ENCODE results near the gene FAM193B.

The FAM193B gene

DNA sequence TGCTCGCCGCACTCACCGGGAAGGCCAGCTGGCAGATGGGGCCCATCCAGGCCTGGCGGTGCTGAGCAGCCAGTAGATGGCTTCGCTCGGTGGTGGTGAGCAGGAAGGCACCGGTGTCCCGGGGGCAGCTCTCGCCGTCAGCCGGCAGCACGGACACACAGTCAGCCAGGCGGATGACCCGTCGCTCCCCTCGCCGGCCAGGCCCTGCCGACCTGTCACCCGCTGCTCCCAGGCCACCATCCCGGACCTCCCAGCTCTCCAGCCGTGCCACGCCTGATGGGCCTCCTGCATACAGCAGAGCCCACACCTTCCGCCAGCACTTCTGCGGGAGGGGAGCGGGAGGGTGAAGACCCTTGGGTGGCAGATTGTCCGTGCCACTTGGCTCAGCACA, 46.1 kb downstream of the FAM193B start:
- TF ChIP-seq, protein P1, sequence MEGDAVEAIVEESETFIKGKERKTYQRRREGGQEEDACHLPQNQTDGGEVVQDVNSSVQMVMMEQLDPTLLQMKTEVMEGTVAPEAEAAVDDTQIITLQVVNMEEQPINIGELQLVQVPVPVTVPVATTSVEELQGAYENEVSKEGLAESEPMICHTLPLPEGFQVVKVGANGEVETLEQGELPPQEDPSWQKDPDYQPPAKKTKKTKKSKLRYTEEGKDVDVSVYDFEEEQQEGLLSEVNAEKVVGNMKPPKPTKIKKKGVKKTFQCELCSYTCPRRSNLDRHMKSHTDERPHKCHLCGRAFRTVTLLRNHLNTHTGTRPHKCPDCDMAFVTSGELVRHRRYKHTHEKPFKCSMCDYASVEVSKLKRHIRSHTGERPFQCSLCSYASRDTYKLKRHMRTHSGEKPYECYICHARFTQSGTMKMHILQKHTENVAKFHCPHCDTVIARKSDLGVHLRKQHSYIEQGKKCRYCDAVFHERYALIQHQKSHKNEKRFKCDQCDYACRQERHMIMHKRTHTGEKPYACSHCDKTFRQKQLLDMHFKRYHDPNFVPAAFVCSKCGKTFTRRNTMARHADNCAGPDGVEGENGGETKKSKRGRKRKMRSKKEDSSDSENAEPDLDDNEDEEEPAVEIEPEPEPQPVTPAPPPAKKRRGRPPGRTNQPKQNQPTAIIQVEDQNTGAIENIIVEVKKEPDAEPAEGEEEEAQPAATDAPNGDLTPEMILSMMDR (conservative IDR thresholded peaks at IDR 0.05; ENCODE audit: control insufficient read depth, insufficient read depth, low read depth, low read length) = no peak
- no peak for DNase-seq (ENCODE audit: low read depth)
- H3K4me3 ChIP-seq (ENCODE audit: control insufficient read depth, low read depth, low read length) = no peak overlapping the region

DNA sequence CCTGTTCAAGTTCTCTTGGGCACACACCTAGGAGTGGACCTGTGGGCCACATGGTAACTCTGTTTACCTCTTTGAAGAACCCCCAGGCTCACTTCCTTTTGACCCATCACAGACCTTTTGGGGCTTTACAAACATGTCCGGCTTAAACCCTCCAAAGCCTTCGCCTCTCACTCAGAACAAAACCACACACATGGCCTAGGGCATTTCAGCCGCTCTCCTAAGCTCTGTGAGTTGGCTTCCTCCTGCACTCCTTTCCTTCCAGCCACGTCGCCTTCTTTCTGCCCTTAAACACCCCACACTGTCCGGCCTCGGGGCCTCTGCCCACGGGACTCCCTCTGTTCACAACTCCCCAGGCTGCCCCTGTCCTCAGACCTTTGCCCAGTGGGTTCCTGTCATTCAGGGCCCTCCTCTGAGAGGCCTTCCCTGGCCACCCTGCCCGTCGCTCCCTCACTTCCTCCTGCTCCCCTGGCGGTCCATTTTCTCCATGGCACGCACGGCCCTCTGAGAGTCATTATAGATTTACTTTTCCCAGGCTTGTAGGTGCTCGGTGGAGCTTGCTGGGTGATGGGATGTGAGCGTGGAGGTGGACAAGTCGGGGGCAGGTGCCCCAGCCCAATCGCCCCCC, 46.7 kb downstream of the FAM193B start:
- H3K4me3 ChIP-seq (ENCODE audit: control insufficient read depth, low read depth, low read length) = no peak overlapping the region
- no peak for DNase-seq (ENCODE audit: low read depth)
- TF ChIP-seq, protein P1 (conservative IDR thresholded peaks at IDR 0.05; ENCODE audit: control insufficient read depth, insufficient read depth, low read depth, low read length) = no peak

DNA sequence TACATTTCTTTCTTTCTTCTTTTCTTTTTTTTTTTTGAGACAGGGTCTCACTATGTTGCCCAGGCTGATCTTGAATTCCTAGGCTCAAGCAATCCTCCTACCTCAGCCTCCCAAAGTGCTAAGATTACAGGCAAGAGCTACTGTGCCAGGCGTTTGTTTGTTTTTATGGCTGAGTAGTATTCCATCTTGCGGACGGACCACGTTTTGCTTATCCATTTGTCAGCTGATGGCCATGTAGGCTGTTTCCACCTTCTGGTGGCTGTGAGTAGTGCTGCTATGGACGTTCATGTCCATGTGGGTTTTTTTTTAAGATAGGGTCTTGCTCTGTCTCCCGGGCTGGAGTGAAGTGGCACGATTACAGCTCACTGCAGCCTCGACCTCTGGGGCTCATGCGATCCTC, 47.2 kb downstream of the FAM193B start:
- no peak overlapping the region for H3K4me3 ChIP-seq (ENCODE audit: control insufficient read depth, low read depth, low read length)
- TF ChIP-seq, protein P1 (conservative IDR thresholded peaks at IDR 0.05; ENCODE audit: control insufficient read depth, insufficient read depth, low read depth, low read length) = peak; percentile 27
- DNase-seq (ENCODE audit: low read depth) = peak; percentile 34

DNA sequence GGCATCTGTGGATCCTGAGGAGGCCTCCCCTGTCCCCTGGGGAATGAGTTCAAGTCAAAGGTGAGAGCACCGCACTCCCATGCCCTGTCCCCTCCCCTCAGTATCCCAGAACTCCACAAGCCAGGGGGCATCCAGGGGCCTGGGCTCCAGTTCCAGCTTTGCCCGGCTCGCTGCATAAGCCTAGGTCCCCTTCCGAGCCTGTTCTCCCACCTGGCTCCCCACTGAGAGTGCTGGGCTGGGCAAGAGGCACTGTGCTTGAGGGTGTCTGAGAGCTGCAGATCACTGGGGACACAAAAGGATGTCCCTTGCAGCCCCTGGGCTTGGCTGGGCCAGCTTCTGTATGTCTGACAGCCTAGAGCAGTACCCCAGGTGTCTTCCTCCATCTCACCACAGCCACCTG, 49.3 kb downstream of the FAM193B start:
- no peak for DNase-seq (ENCODE audit: low read depth)
- no peak overlapping the region for H3K4me3 ChIP-seq (ENCODE audit: control insufficient read depth, low read depth, low read length)
- TF ChIP-seq, protein P1 (conservative IDR thresholded peaks at IDR 0.05; ENCODE audit: control insufficient read depth, insufficient read depth, low read depth, low read length) = no peak

DNA sequence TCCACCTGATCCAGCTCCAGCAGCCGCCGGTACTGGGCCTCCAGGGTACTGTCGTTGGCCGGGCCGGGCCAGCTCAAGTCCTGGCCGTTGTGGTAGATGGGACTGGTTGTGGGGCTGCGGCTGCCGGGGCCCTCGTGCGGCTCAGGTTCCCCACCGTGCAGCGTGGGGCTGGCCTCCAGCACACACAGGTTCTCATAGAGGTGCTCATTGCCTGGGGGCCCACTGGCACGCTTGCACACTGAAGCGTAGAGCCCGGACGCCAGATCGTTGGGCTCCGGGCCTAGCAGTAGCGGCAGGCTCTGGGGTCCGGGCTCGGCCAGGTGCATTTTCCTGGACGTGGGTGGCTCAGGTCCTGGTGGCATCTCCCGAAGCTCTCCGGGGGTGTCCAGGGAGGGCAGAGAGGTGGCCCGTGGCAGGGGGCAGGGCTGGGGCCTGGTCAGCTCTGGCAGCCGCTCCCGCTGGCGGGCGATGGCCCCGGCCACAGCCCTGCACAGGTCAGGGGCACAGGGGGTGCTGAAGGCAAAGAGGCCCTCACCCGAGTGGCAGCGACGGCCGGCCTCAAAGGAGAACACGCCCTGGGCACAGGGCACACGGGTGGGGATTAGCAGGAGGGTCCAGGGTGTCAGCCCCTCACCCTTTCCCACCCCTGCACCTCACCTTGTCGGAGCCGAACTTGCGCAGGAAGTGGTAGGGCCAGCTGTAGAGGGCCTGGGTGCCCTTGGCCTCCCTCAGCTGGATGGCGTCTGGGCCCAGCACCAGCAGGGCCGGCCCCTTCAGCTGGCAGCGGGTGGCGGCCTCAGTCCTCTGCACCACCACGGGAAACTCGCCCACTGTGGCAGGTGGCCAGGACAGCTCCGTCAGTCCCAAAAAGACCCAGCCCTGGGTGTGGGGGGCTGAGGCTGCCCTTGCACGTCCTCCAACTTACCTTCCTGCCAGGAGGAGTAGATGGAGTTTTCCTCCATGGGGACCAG, 50.0 kb downstream of the FAM193B start:
- TF ChIP-seq, protein P1 (conservative IDR thresholded peaks at IDR 0.05; ENCODE audit: control insufficient read depth, insufficient read depth, low read depth, low read length) = no peak
- H3K4me3 ChIP-seq (ENCODE audit: control insufficient read depth, low read depth, low read length) = no peak overlapping the region
- no peak for DNase-seq (ENCODE audit: low read depth)

DNA sequence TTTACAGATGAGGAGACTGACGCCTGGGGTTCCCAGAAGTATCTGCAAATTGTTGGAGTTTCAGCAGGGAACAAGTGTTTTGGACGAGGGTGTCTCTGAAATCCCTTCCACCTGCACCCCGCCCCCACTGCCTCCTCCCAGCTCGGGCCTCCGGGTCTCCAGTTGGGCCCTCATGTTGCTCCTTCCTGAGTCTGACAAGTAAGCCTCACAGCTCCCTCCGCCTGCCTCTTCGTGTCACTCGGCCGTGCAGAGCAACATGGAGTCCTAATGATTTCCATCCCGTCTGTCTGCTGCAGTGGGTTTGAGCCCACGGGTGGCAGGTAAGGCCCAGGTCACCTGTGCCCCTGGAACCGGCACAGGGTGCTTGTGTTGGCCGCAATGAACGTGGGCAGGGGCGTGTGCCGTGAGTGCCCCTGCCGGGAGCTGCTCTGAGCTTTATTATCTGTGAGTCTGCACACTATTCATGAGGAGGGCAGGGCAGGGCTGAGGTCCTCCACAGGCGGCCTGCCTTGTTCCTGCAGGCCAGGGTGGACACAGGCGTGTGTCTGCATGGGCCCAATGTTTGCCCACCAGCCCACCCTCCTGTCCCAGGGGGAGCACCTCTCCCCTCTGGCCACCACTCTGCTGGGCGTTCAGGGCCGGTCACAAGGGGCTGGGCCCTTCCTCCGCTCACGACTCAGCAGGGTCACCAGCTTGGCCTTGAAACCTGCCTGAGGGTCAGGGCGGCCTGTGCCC, 50.8 kb downstream of the FAM193B start:
- DNase-seq (ENCODE audit: low read depth) = no peak
- TF ChIP-seq, protein P1 (conservative IDR thresholded peaks at IDR 0.05; ENCODE audit: control insufficient read depth, insufficient read depth, low read depth, low read length) = no peak
- H3K4me3 ChIP-seq (ENCODE audit: control insufficient read depth, low read depth, low read length) = no peak overlapping the region

All from fibroblast of mammary gland (primary cell).